GM12875 (cell line): ENCODE data around the gene LTN1.

ENCODE experiments used
- H3K4me3 ChIP-seq: one replicate; pipeline ENCODE4 v1.5.1; 2011; ENCODE audit warnings: low read depth, low read length, control low read depth
- TF ChIP-seq, protein P1 (sequence below): IDR thresholded peaks from 2 replicates; pipeline ENCODE4 v1.5.1; 2011; ENCODE audit warnings: low read depth, mild to moderate bottlenecking, control low read depth, inconsistent platforms, low read length, moderate library complexity, borderline replicate concordance; ENCODE audit not compliant: insufficient read depth

Gene LTN1

DNA sequence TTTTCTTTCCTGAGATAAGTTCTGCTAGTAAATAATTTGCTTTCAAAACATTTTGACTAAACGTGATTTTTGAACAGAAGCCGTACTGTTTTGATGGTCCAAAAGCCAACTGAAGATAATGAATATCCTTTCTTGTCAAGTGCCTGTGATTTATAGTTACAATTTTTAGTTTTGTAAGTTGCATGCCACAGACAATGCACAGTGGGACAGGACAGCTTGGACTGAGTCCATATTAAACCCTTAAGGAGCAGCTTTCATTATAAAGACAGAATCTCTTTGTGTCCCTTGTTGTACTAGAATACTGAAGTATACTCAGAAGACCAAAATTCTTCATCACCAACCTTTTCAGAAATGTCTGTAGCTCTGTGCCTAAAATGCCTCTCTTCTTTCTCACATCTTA is 92.2 kb downstream of the LTN1 start:
- no peak overlapping the region for H3K4me3 ChIP-seq
- TF ChIP-seq, protein P1, sequence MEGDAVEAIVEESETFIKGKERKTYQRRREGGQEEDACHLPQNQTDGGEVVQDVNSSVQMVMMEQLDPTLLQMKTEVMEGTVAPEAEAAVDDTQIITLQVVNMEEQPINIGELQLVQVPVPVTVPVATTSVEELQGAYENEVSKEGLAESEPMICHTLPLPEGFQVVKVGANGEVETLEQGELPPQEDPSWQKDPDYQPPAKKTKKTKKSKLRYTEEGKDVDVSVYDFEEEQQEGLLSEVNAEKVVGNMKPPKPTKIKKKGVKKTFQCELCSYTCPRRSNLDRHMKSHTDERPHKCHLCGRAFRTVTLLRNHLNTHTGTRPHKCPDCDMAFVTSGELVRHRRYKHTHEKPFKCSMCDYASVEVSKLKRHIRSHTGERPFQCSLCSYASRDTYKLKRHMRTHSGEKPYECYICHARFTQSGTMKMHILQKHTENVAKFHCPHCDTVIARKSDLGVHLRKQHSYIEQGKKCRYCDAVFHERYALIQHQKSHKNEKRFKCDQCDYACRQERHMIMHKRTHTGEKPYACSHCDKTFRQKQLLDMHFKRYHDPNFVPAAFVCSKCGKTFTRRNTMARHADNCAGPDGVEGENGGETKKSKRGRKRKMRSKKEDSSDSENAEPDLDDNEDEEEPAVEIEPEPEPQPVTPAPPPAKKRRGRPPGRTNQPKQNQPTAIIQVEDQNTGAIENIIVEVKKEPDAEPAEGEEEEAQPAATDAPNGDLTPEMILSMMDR: no peak

DNA sequence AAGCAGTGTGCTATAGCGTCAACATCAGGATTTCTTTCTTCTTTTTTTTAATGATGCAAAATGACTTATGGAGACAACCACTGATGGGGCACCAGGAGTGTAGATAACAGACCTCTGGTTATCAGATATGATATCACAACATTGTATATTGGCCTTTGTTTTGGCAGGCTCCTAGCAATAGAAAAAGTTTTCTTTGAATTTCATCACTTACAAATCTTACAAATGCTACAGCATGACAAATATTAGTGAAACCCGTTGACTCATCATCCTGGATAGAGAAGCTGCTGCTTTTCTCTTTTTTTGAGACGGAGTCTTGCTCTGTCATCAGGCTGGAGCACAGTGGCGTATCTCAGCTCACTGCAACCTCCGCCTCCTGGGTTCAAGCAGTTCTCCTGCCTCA is 92.9 kb downstream of the LTN1 start:
- no peak overlapping the region for H3K4me3 ChIP-seq
- TF ChIP-seq, protein P1: no peak

DNA sequence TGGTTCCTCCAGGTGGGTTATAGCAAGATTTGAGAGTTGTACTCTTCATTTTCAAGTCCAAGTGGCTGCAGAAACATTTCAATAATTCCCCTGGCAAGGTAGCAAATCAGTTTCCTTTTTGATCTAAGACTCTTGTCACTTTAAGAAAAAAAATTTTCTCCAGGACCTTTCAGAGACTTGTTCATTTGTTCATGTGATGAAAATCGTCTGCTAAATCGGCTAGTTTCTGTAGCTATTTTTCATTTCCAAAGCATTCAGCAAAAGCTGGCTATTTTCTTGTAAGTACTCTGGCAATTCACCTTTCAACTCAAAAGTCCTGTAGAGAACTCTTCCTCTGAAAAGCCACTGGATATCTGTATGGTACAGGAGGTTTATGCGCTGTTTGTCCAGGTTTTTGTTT is 93.5 kb downstream of the LTN1 start:
- no peak overlapping the region for H3K4me3 ChIP-seq
- TF ChIP-seq, protein P1: no peak

DNA sequence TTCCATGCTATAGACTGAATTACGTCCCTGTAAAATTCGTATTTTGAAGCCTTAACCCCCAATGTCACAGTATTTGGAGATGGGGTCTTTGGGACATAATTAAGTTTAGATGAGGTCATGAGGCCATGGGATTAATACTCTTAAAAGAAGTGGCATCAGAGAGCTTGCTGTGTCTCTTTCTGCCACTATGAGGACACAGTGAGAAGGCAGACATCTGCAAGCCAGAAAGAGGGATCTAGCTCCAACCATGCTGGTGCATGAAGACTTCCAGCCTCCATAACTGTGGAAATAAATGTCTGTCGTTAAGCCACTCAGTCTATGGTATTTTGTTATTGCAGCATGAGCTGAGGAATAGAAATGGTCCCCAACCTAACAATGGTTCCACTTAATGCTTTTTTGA is 99.0 kb downstream of the LTN1 start:
- no peak overlapping the region for H3K4me3 ChIP-seq
- TF ChIP-seq, protein P1: no peak

DNA sequence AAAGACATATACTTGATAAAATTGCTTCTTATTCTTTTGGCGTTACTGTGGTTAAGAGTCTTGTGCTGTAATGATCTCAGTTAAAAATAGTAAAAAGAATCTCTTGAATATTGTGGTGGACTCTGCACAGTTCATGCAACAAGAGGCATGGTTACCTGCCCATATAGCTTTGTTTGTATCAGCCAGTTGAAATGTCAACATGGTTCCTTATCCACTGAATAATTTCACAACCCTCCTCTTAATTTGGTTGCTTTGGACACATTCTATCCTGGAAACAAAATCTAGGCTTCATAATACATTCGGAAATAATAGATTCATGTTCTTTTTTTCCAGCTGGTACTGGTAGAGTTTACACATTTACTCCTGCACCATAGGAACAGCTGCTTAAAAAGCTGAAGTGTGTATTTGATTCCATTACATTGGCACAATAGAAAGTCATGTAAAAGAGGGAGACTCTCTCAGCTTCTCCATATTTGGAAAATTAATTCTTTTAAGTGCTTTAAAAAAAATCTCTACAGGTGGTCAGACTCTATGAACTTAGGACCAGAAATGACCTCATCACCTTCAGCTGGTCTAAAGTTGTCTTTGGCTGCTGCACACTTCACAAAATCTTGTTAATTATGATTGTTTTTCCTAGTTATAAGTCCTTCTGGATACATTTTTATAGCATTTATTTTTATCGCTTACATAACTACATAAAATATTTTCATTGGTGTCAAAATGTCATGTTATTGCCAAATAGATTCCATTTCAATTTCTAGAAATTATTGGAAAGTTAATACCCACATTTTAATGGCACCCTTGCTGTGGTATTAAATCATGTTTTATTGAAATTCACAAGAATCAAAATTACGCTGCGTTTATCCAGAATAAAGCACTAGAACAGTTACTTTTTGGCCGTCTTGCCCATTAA is 100.2 kb downstream of the LTN1 start:
- TF ChIP-seq, protein P1: no peak
- H3K4me3 ChIP-seq: no peak overlapping the region

DNA sequence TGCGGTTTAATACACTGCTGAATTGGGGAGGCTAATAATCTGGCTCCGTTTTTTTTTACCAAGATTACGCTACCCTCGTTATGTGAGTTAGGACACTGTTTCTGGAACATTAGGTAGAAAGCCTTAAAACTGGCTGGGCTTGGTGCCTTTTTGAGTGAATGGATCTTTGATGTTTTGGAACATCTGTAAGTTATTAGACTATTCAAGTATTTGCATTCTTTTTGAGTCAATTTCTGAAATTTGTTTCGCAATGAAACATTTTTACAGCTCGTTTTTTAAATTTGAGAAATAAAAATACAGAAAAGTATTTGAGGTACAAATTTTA is 106.9 kb downstream of the LTN1 start:
- TF ChIP-seq, protein P1: no peak
- H3K4me3 ChIP-seq: no peak overlapping the region
